Endothelial cell of umbilical vein (primary cell): ENCODE data around the gene CANT1. TPM values are rescaled to one million over a fixed set of nuclear protein-coding genes. Genes with fewer than 3 reads are reported as not detected.

ENCODE experiments used
- BruUV-seq: library from RNA; stranded (reverse); fragments of 400-500 nt; replicated peaks from 2 replicates; lab custom pipeline; 2021; lab: Mats Ljungman, UMichigan
- CTCF ChIA-PET: fragments of 300-600, 350-600 bp; sonication (Branson Sonifier 250); formaldehyde crosslinking; loops from one replicate; lab custom pipeline; 2021; ENCODE audit warnings: antibody characterized with exemption, inconsistent platforms; lab: Charles Lee
- POLR2A ChIA-PET: fragments of 300-600, 350-600 bp; sonication (Branson Sonifier 250); formaldehyde crosslinking; loops from one replicate; lab custom pipeline; 2021; ENCODE audit warnings: antibody characterized with exemption, inconsistent platforms; lab: Charles Lee
- DNase-seq: peaks from one replicate; pipeline ENCODE4 v3.0.0-alpha.2; 2011; ENCODE audit warnings: low read depth, low spot score
- FAIRE-seq: peaks from 2 replicates; lab custom pipeline; 2011; peaks lifted over from hg19 to GRCh38; lab: Jason Lieb, UNC
- H2AFZ ChIP-seq: 2 replicates; pipeline ENCODE4 v1.6.0; 2012; ENCODE audit warnings: low read depth, low read length, control low read depth, inconsistent platforms
- H3K27ac ChIP-seq: 2 replicates; pipeline ENCODE4 v1.5.1; 2011; ENCODE audit warnings: low read depth, mild to moderate bottlenecking, control low read depth, low read length, moderate library complexity; ENCODE audit not compliant: insufficient read depth
- H3K27me3 ChIP-seq, 2 experiments: 2 replicates each; pipeline versions ENCODE4 v1.6.0 to v1.6.1; 2011; ENCODE audit warnings: low read length in 2 of 2, mixed read lengths in 1 of 2; ENCODE audit not compliant: control insufficient read depth in 2 of 2, insufficient read depth in 2 of 2
- H3K36me3 ChIP-seq, 2 experiments: 2 replicates in 1 of 2; 3 replicates in 1 of 2; pipeline ENCODE4 v1.5.1; 2011; ENCODE audit warnings: low read length in 2 of 2, mild to moderate bottlenecking in 1 of 2, moderate library complexity in 1 of 2; ENCODE audit not compliant: control insufficient read depth in 2 of 2, insufficient read depth in 2 of 2; ENCODE audit errors: extremely low read depth in 1 of 2
- H3K4me1 ChIP-seq: 3 replicates; pipeline ENCODE4 v1.5.1; 2011; ENCODE audit warnings: mild to moderate bottlenecking, low read length; ENCODE audit not compliant: control insufficient read depth, insufficient read depth; ENCODE audit errors: extremely low read depth
- H3K4me2 ChIP-seq: 2 replicates; pipeline ENCODE4 v1.6.1; 2011; ENCODE audit warnings: low read length, control low read depth, mixed read lengths; ENCODE audit not compliant: insufficient read depth
- H3K4me3 ChIP-seq, 3 experiments: fragments of 200-600 bp in 1 of 3; sonication (generic), shearing (Covaris generic) in 1 of 3; replicated peaks in 1 of 3; 2 replicates each; pipeline ENCODE4 v1.5.1; 2011 to 2016; ENCODE audit warnings: control low read depth in 3 of 3, low read length in 3 of 3, mild to moderate bottlenecking in 2 of 3, inconsistent platforms in 1 of 3, low read depth in 1 of 3, moderate library complexity in 1 of 3; ENCODE audit not compliant: insufficient read depth in 1 of 3
- H3K79me2 ChIP-seq: 2 replicates; pipeline ENCODE4 v1.6.0; 2012; ENCODE audit warnings: low read length, inconsistent platforms; ENCODE audit not compliant: control insufficient read depth, insufficient read depth
- H3K9ac ChIP-seq: replicated peaks from 2 replicates; pipeline ENCODE3; 2011; ENCODE audit warnings: low read length, control low read depth; ENCODE audit not compliant: insufficient read depth; ENCODE audit errors: extremely low read depth
- H3K9me1 ChIP-seq: replicated peaks from 3 replicates; pipeline ENCODE4 v1.6.0; 2011; ENCODE audit warnings: mild to moderate bottlenecking, low read length; ENCODE audit not compliant: control insufficient read depth, insufficient read depth; ENCODE audit errors: extremely low read depth
- H3K9me3 ChIP-seq: replicated peaks from 2 replicates; pipeline ENCODE4 v1.5.1; 2012; ENCODE audit warnings: low read length, inconsistent platforms; ENCODE audit not compliant: control insufficient read depth, insufficient read depth
- H4K20me1 ChIP-seq: replicated peaks from 2 replicates; pipeline ENCODE3; 2011; ENCODE audit warnings: mild to moderate bottlenecking, low read length; ENCODE audit not compliant: control insufficient read depth, insufficient read depth; ENCODE audit errors: extremely low read depth
- CTCF ChIP-seq, 2 donors: IDR thresholded peaks; 1 replicate in 1 of 2; 2 replicates in 1 of 2; pipeline ENCODE4 v1.5.1; 2011; ENCODE audit warnings: low read length in 2 of 2, mild to moderate bottlenecking in 2 of 2, moderate library complexity in 2 of 2, control low read depth in 1 of 2, inconsistent platforms in 1 of 2, low read depth in 1 of 2; ENCODE audit not compliant: insufficient read depth in 1 of 2; ENCODE audit errors: extremely low read depth in 1 of 2
- EZH2 ChIP-seq: IDR thresholded peaks from 2 replicates; pipeline ENCODE4 v1.6.1; 2012; ENCODE audit warnings: borderline replicate concordance, low read depth, mild to moderate bottlenecking, moderate library complexity, low read length, inconsistent platforms; ENCODE audit not compliant: severe bottlenecking
- FOS ChIP-seq: IDR thresholded peaks from 2 replicates; pipeline ENCODE4 v1.6.1; 2011; ENCODE audit warnings: mild to moderate bottlenecking, low read length, moderate library complexity, borderline replicate concordance; ENCODE audit not compliant: insufficient read depth
- GATA2 ChIP-seq: IDR thresholded peaks from 2 replicates; pipeline ENCODE4 v1.7.0; 2011; ENCODE audit warnings: low read depth, mild to moderate bottlenecking, moderate library complexity, mixed read lengths, low read length; ENCODE audit not compliant: insufficient read length, insufficient read depth
- JUN ChIP-seq: IDR thresholded peaks from 2 replicates; pipeline ENCODE4 v1.6.1; 2011; ENCODE audit warnings: borderline replicate concordance, low read depth; ENCODE audit not compliant: insufficient read length, insufficient read depth
- MYC ChIP-seq: IDR thresholded peaks from one replicate; pipeline ENCODE4 v1.6.1; 2011; ENCODE audit warnings: mild to moderate bottlenecking, low read depth, low read length
- POLR2A ChIP-seq: IDR thresholded peaks from 2 replicates; pipeline ENCODE4 v1.6.1; 2012; ENCODE audit warnings: low read depth, mild to moderate bottlenecking, control low read depth, low read length
- POLR2AphosphoS5 ChIP-seq: IDR thresholded peaks from 2 replicates; pipeline ENCODE4 v1.6.1; 2012; ENCODE audit warnings: low read depth, mild to moderate bottlenecking, control low read depth, low read length, moderate library complexity; ENCODE audit not compliant: insufficient read depth
- dilution Hi-C: fragments of 300-500 bp; cut with MboI; formaldehyde crosslinking; loops from one replicate; pipeline ENCODE4 v1.15.0; 2019; ENCODE audit warnings: low sequenced_read_pairs; ENCODE audit not compliant: extremely low pct_ligation_motif_present
- intact Hi-C: fragments of 100-400 bp; cut with micrococcal nuclease; formaldehyde crosslinking; loops from one replicate; pipeline ENCODE4 v1.10.0; 2022
- polyA plus RNA-seq, 4 experiments: library from polyadenylated mRNA; depleted of rRNA in 3 of 4; stranded (reverse) in 3 of 4; unstranded in 1 of 4; fragments of >200 nt; gene quantifications; 2 replicates each; pipeline versions ENCODE4 v1.2.1 to v1.2.3, GENCODE V29; 2011 to 2012; ENCODE audit warnings: missing spikeins in 1 of 4
- total RNA-seq: library from RNA; stranded (reverse); gene quantifications from 2 replicates; pipeline ENCODE4 v1.2.3, GENCODE V29; 2021
- TF ChIP-seq, protein P1 (sequence below): IDR thresholded peaks from 2 replicates; pipeline ENCODE4 v1.6.1; 2011; ENCODE audit not compliant: insufficient read depth, insufficient read length

CANT1 gene
- total and polyA plus RNA-seq, 2 donors (not counting 3 experiments of a cell fraction or from before 2014, with no cell fraction given), result 85.0 to 93.6 TPM

GRCh38 chr17:79029327-79030009 is 19.9 kb upstream of the CANT1 start:
- Histone ChIP-seq H3K4me1 (peaks cover 25% of the 10 kb centered on the region), H3K9ac (no peak overlapping the region), H3K4me2 (no peak overlapping the region), H3K36me3 (no peaks in the 10 kb centered on the region), H3K27me3 (peaks cover 0 to 20% of the 10 kb centered on the region in 2 experiments), H3K79me2 (no peaks in the 10 kb centered on the region), H3K4me3 (no peak overlapping the region), H3K9me3 (no peaks in the 10 kb centered on the region), H3K27ac (no peak overlapping the region), H2AFZ (no peak overlapping the region), H3K9me1 (no peaks in the 10 kb centered on the region), H4K20me1 (no peaks in the 10 kb centered on the region)
- FAIRE-seq (no peak), DNase-seq (no peak)
- ChIA-PET POLR2A (no interaction called here), CTCF (interaction anchor here (0.7 to 6.2 kb wide), 5 partner anchors 9 to 53 kb away, joined by 3 to 91 read pairs (median 12); no protein-coding TSS in a partner anchor)
- TF ChIP-seq, protein P1, sequence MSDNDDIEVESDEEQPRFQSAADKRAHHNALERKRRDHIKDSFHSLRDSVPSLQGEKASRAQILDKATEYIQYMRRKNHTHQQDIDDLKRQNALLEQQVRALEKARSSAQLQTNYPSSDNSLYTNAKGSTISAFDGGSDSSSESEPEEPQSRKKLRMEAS, result no peak
- TF ChIP-seq FOS, result no peak
- TF ChIP-seq JUN, result no peak
- TF ChIP-seq EZH2, result no peak
- no peak for TF ChIP-seq POLR2AphosphoS5
- TF ChIP-seq MYC, result no peak
- TF ChIP-seq CTCF (IDR thresholded peaks at IDR 0.05; ENCODE audit: extremely low read depth in 1 of 2, insufficient read depth in 1 of 2, low read depth in 1 of 2, low read length in 2 of 2), result no peak
- no peak for TF ChIP-seq POLR2A
- no peak for TF ChIP-seq GATA2
- intact Hi-C loops (no loop called here), dilution Hi-C loops (no loop called here)
- BruUV-seq, result no TSS peak
